Stimulated activated CD8-positive, alpha-beta memory T cell treated with anti-CD3 and anti-CD28 coated beads, Interleukin-15, amount 100 ng/mL, for 48 hours (primary cell): ENCODE results near the gene IRGQ.

Experiments
- DNase-seq, 2 donors: peaks; one replicate each; pipeline ENCODE4 v3.0.0-alpha.2; 2020; ENCODE audit warnings: low read depth in 2 of 2

IRGQ gene

GRCh38 chr19:43541920-43542650 lies 53.8 kb downstream of the IRGQ start:
- no peak for DNase-seq

GRCh38 chr19:43540381-43540780 lies 55.6 kb downstream of the IRGQ start:
- no peak for DNase-seq

GRCh38 chr19:43538922-43539321 lies 57.0 kb downstream of the IRGQ start:
- DNase-seq = no peak

GRCh38 chr19:43534816-43535761 lies 60.8 kb downstream of the IRGQ start:
- no peak for DNase-seq
